Cerebellar nuclear complex (tissue), 1 donor: ENCODE results near the gene SLC16A10.
"Not testable (repeated sequence)": the region's sequence is repeated elsewhere in the genome, so short reads cannot be mapped to it uniquely, and the experiment has no call there.

Experiments used
- DNase-seq, 2 experiments: peaks; one replicate each; lab custom pipeline; 2025; lab: John Stamatoyannopoulos, UW

Gene SLC16A10

GRCh38 chr6:111087106-111087835 is at the start of gene SLC16A10:
TSS of gene SLC16A10 (plus strand) at chr6:111087503. CDS start at chr6:111087753, 250 bp downstream.
- no peak for DNase-seq

GRCh38 chr6:111038534-111039252 is 48.6 kb upstream of the SLC16A10 start:
- no peak for DNase-seq

- DNase-seq: no peak
Observed at GRCh38 chr6:111041917-111042316, 45.4 kb upstream of the SLC16A10 start.

- DNase-seq: no peak
Observed at GRCh38 chr6:111047244-111047643, 40.1 kb upstream of the SLC16A10 start.

- no peak for DNase-seq
Observed at GRCh38 chr6:111050261-111051023, 36.9 kb upstream of the SLC16A10 start.

DNA sequence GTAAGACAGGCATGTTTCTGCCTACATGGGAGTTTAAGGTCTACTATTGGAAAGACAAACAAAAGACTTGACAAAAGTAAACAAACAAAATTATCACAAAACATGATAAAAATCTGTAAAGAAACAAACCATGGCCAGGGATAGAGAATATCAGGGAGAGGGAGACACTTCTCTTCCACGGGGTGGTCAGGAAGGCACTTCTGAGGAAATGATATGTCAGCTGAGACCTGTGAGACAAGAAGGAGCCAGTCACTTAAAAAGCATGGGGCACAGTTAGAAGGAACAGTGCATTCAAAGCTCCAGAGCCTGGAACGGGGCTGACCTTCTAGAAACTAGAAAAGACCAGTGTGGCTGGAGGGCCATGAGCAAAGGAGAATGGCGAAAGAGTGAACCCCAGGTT is 35.1 kb upstream of the SLC16A10 start:
- no peak for DNase-seq

DNA sequence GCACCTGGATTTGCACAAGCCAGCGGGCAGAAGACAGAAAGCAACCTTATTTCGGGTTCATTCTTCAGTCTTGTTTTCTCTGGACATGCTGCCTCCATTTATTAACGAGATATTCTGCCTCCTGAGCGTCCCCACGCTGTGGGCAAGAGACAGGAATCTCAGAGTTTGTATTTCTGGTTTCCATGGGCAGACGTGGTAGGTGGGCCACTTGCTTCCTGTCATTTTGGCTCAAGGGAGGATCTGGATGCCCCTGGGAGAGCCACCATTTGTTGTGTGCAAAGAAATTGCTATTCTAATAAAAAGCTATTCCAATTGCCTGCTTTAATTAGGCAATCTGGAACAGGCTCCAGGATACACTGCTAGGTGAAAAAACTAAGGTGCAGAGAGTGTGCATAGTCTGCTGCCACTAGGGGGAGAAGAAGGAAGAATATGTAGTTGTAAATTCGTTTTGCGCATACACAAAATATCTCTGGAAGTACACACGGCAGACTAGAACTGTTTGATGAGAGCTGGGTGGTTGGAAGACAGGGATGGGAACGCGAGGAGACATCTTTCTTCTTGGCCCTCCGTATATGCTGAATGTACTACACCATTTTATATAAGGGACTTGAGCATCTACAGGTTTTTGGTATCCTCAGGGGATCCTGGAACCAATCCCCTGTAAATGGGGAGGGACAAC is 30.1 kb upstream of the SLC16A10 start:
- peak in 1 of 2 experiments; percentile 39 for DNase-seq

- DNase-seq: no peak
Observed at GRCh38 chr6:111061508-111061907, 25.8 kb upstream of the SLC16A10 start.

- not testable (repeated sequence) for DNase-seq
Observed at GRCh38 chr6:111061985-111062384, 25.3 kb upstream of the SLC16A10 start.

- not testable (repeated sequence) for DNase-seq
Observed at GRCh38 chr6:111062860-111063259, 24.4 kb upstream of the SLC16A10 start.

GRCh38 chr6:111068109-111068865 is 19.0 kb upstream of the SLC16A10 start:
- DNase-seq: no peak

DNA sequence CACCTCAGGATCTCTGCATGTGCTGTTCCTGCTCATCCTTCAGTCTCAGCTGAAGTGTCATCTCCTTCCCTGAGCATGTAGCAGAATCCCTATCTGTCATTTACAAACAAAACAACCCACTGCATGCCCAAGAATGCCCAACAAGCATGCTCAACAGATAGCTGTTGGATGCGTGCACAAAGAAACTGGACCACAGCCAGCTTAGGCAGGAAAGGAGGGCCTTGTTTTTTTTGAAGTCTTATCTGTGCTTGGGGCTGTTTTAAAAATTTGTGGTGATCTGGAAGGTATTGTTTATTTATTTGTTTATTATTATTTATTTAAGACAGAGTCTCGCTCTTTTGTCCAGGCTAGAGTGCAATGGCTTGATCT is 18.5 kb upstream of the SLC16A10 start:
- DNase-seq: no peak

GRCh38 chr6:111069382-111070104 is 17.8 kb upstream of the SLC16A10 start:
- no peak for DNase-seq

GRCh38 chr6:111070105-111071005 is 16.9 kb upstream of the SLC16A10 start:
- DNase-seq: no peak

- DNase-seq: no peak
Observed at GRCh38 chr6:111072801-111073360, 14.4 kb upstream of the SLC16A10 start.

DNA sequence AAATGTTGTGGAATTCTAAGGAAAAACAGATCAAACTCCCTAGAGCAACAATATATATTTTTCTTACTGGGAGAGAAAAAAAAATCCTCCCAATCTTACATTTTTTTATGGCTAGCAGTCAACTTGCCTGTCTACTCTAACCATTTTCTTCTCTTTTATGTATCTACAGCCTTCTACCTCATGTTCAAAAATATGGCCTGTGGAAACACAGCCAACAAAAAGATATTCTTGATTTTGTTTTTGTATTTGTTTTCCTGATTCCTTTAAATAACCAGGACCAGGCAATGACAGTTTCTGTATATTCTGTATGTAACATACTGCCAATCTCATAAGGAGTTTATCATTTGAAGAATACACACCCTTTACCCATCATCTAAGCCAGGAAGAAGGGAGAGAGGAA is 13.0 kb upstream of the SLC16A10 start:
- DNase-seq: no peak

GRCh38 chr6:111076024-111076695 is 11.1 kb upstream of the SLC16A10 start:
- DNase-seq: no peak

DNA sequence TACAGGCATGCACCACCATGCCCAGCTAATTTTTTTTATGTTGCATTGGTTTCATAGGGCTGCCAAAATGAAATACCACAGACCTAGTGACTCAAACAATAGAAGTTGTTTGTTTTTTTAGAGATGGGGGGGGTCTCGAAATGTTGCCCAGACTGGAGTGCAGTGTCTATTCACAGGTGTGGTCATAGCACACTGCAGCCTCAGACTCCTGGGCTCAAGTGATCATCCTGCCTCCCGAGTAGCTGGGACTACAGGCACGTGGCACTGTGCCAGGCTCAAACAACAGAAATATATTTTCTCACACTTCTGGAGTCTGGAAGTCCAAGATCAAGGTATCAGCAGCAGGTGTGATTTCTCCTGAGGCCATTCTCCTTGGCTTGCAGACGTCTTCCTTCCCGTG is 6.6 kb upstream of the SLC16A10 start:
- no peak for DNase-seq

- DNase-seq: no peak
Observed at GRCh38 chr6:111086685-111087084, 618 bp upstream of the SLC16A10 start.
